Measurements from ENCODE around the gene ZNF343.

The ZNF343 gene

GRCh38 chr20:2460752-2461424, 47.8 kb downstream of the ZNF343 start:
- Histone ChIP-seq H3K36me3 (peaks cover 74% of the 10 kb centered on the region), H3K9ac (no peak overlapping the region), H3K9me3 (no peaks in the 10 kb centered on the region), H3K4me1 (peaks cover 43% of the 10 kb centered on the region), H4K20me1 (peaks cover 95% of the 10 kb centered on the region), H3K4me2 (no peak overlapping the region), H3K27me3 (no peaks in the 10 kb centered on the region), H3K4me3 (no peak overlapping the region), H3K27ac (no peak overlapping the region)
- no peak for TF ChIP-seq Cebpa-rat (IDR thresholded peaks at IDR 0.05)

- Histone ChIP-seq H3K9ac (no peak overlapping the region), H3K4me1 (peaks cover 43% of the 10 kb centered on the region), H4K20me1 (peaks cover 91% of the 10 kb centered on the region), H3K9me3 (no peaks in the 10 kb centered on the region), H3K27ac (no peak overlapping the region), H3K36me3 (peaks cover 66% of the 10 kb centered on the region), H3K4me2 (no peak overlapping the region), H3K4me3 (no peak overlapping the region), H3K27me3 (no peaks in the 10 kb centered on the region)
- TF ChIP-seq Cebpa-rat (IDR thresholded peaks at IDR 0.05): no peak
Measured at GRCh38 chr20:2459981-2460751, 48.5 kb downstream of the ZNF343 start.

DNA sequence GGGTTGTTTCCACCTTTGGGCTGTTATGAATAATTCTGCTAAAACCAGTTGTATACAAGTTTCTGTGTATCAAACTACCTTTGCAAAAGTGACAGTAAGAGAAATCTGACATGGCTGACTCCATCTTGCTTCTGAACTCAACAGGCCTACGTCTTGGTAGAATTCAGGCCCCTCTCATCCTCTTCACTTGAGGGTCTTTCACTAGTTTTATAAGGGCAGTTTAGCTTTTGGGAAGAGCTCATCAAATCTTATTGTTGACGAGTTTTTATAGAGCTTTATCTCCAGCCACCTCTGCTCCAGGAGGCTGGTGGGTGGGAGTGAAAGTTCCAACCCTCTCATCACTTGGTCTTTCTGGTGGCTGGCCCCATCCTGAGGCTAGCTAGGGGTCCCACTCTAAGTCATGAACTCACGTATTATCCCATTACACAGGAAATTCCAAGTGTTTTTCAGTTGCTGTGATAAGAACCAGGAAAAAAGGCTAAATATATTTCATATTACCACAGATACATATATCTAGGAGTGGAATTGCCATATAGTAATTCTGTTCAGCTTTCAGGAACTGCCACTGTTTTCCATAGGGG, 49.7 kb downstream of the ZNF343 start:
- Histone ChIP-seq H3K9ac (no peak overlapping the region), H3K27ac (no peak overlapping the region), H3K36me3 (peaks cover 55% of the 10 kb centered on the region), H3K4me3 (no peak overlapping the region), H4K20me1 (peaks cover 82% of the 10 kb centered on the region), H3K9me3 (no peaks in the 10 kb centered on the region), H3K4me1 (peaks cover 43% of the 10 kb centered on the region), H3K4me2 (0 out of 2 replicates have a peak overlapping the region, but pooled peaks have one; percentile 34), H3K27me3 (no peaks in the 10 kb centered on the region)
- no peak for TF ChIP-seq Cebpa-rat (IDR thresholded peaks at IDR 0.05)

- peaks cover 52% of the 10 kb centered on the region for H4K20me1 ChIP-seq
- H3K9me3 ChIP-seq: no peaks in the 10 kb centered on the region
- TF ChIP-seq Cebpa-rat (IDR thresholded peaks at IDR 0.05): no peak
- H3K4me1 ChIP-seq: peaks cover 25% of the 10 kb centered on the region
- H3K4me2 ChIP-seq: no peak overlapping the region
- no peaks in the 10 kb centered on the region for H3K27me3 ChIP-seq
- H3K36me3 ChIP-seq: peaks cover 24% of the 10 kb centered on the region
- no peak overlapping the region for H3K4me3 ChIP-seq
- no peak overlapping the region for H3K27ac ChIP-seq
- 0 out of 2 replicates have a peak overlapping the region, but pooled peaks have one; percentile 38 for H3K9ac ChIP-seq
Measured at GRCh38 chr20:2455771-2456497, 52.8 kb downstream of the ZNF343 start.

DNA sequence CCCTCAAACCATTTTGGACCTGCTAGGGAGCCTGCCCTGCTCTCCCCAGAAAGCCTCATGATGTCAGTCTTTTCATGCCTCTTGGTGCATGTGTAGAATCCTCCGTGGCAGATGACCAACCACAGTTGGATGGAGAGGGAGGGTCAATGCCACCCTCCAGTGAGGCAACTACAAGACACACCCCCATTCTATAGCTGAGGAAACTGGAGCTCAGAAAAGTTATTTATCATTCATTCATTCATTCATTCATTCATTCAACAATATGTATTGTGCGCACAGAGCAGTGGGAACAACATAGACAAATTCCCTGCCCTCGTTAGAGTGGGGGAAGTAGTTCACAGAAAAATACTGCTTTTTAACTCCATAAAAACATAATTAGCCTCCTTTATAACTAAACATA, 54.9 kb downstream of the ZNF343 start:
- no peaks in the 10 kb centered on the region for H3K27me3 ChIP-seq
- H3K27ac ChIP-seq: no peak overlapping the region
- H3K4me1 ChIP-seq: peaks cover 17% of the 10 kb centered on the region
- H3K9ac ChIP-seq: no peak overlapping the region
- H3K36me3 ChIP-seq: 0 out of 2 replicates have a peak, but pooled peaks cover 4% of the 10 kb centered on the region
- no peak overlapping the region for H3K4me2 ChIP-seq
- H3K4me3 ChIP-seq: no peak overlapping the region
- H4K20me1 ChIP-seq: peaks cover 31% of the 10 kb centered on the region
- no peaks in the 10 kb centered on the region for H3K9me3 ChIP-seq
- TF ChIP-seq Cebpa-rat (IDR thresholded peaks at IDR 0.05): no peak

- Histone ChIP-seq H3K4me3 (no peak overlapping the region), H3K27ac (no peak overlapping the region), H3K9ac (no peak overlapping the region), H3K36me3 (no peaks in the 10 kb centered on the region), H3K9me3 (no peaks in the 10 kb centered on the region), H3K4me2 (no peak overlapping the region), H4K20me1 (peaks cover 15% of the 10 kb centered on the region), H3K4me1 (no peaks in the 10 kb centered on the region), H3K27me3 (no peaks in the 10 kb centered on the region)
- TF ChIP-seq Cebpa-rat (IDR thresholded peaks at IDR 0.05): no peak
Measured at GRCh38 chr20:2451939-2452732, 56.6 kb downstream of the ZNF343 start.

GRCh38 chr20:2451422-2451821, 57.3 kb downstream of the ZNF343 start:
- no peak overlapping the region for H3K4me2 ChIP-seq
- no peak overlapping the region for H3K9ac ChIP-seq
- H3K9me3 ChIP-seq: peaks cover 5% of the 10 kb centered on the region; the same call in 1 of the 2 replicates
- no peak overlapping the region for H3K27ac ChIP-seq
- no peak overlapping the region for H3K4me3 ChIP-seq
- H3K4me1 ChIP-seq: no peaks in the 10 kb centered on the region
- peaks cover 8% of the 10 kb centered on the region for H4K20me1 ChIP-seq
- TF ChIP-seq Cebpa-rat (IDR thresholded peaks at IDR 0.05): no peak
- H3K36me3 ChIP-seq: no peaks in the 10 kb centered on the region
- no peaks in the 10 kb centered on the region for H3K27me3 ChIP-seq

DNA sequence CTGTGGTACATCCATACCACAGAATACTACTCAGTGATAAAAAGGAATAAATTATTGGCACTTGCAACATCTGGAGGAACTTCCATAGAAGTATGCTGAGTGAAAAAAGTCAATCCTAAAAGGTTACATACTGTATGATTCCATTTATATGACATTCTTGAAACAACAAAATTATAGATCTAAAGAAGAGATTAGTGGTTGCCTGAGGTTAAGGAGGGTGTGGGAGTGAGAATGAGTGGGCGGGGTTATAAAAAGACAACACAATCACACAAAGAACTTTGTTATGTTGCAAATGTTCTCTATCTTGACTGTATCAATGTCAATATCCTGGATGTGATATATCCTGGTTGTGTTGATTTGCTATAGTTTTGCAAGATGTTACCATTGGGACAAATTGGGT, 59.3 kb downstream of the ZNF343 start:
- H3K4me2 ChIP-seq: no peak overlapping the region
- no peak overlapping the region for H3K9ac ChIP-seq
- no peak overlapping the region for H3K27ac ChIP-seq
- no peaks in the 10 kb centered on the region for H3K36me3 ChIP-seq
- no peak overlapping the region for H3K4me3 ChIP-seq
- H3K27me3 ChIP-seq: no peaks in the 10 kb centered on the region
- no peaks in the 10 kb centered on the region for H3K4me1 ChIP-seq
- TF ChIP-seq Cebpa-rat (IDR thresholded peaks at IDR 0.05): no peak
- H3K9me3 ChIP-seq: peaks cover 5% of the 10 kb centered on the region; the same call in 1 of the 2 replicates
- no peaks in the 10 kb centered on the region for H4K20me1 ChIP-seq

DNA sequence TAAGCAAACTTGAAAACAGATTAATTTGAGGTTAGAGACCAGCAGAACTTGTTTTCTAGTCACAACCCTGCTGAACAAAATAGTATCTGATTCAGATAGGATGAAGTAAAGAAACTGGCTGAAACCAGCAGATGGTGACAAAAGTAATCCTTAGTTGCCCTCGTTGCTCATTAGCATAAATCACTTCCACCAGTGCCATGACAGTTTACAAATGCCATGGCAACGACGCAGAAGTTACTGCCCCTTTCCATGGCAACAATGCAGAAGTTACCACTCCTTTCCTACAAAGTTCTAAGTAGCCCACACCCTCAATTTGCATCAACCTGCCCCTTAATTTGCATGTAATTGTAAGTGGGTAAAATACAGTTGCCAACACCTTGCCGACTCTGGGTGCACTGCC, 61.9 kb downstream of the ZNF343 start:
- H3K9ac ChIP-seq: no peak overlapping the region
- H3K4me2 ChIP-seq: no peak overlapping the region
- no peaks in the 10 kb centered on the region for H3K36me3 ChIP-seq
- peaks cover 5% of the 10 kb centered on the region; the same call in 1 of the 2 replicates for H3K9me3 ChIP-seq
- H3K27me3 ChIP-seq: no peaks in the 10 kb centered on the region
- no peaks in the 10 kb centered on the region for H4K20me1 ChIP-seq
- H3K27ac ChIP-seq: no peak overlapping the region
- no peaks in the 10 kb centered on the region for H3K4me1 ChIP-seq
- no peak for TF ChIP-seq Cebpa-rat (IDR thresholded peaks at IDR 0.05)
- no peak overlapping the region for H3K4me3 ChIP-seq
